Mammary epithelial cell (primary cell): ENCODE measurements around the gene PUSL1.

Experiments
- CTCF ChIP-seq, 2 donors: IDR thresholded peaks in 1 of 2; conservative IDR thresholded peaks in 1 of 2; 2 replicates each; pipeline ENCODE4 v1.5.1; 2011 to 2012; ENCODE audit warnings: inconsistent platforms in 2 of 2, low read length in 2 of 2, mild to moderate bottlenecking in 2 of 2, control low read depth in 1 of 2, low read depth in 1 of 2; ENCODE audit not compliant: insufficient read depth in 1 of 2; ENCODE audit errors: extremely low read depth in 1 of 2
- EZH2 ChIP-seq: IDR thresholded peaks from 2 replicates; pipeline ENCODE4 v1.6.1; 2012; ENCODE audit warnings: low read length, inconsistent platforms, borderline replicate concordance

GRCh38 chr1:1353389-1354151 lies 45.2 kb downstream of the PUSL1 start:
- TF ChIP-seq CTCF (conservative IDR thresholded peaks at IDR 0.05 in 1 of 2, IDR thresholded peaks at IDR 0.05 in 1 of 2; ENCODE audit: extremely low read depth in 1 of 2, insufficient read depth in 1 of 2, low read depth in 1 of 2, low read length in 2 of 2): no peak
- no peak for TF ChIP-seq EZH2
